H9 (cell line): ENCODE data around the gene GRIK1. TPM values are rescaled to one million over a fixed set of nuclear protein-coding genes. Genes with fewer than 3 reads are reported as not detected.

ENCODE experiments used
- DNase-seq: peaks from one replicate; pipeline ENCODE4 v3.0.0-alpha.2; 2017
- H2AFZ ChIP-seq: one replicate; pipeline ENCODE4 v1.6.1; 2013; ENCODE audit warnings: mild to moderate bottlenecking, low read length, control low read depth, moderate library complexity
- H2AK5ac ChIP-seq: 2 replicates; pipeline ENCODE4 v1.6.1; 2013; ENCODE audit warnings: low read length, control low read depth, mixed read lengths; ENCODE audit not compliant: insufficient read length
- H2BK120ac ChIP-seq: one replicate; pipeline ENCODE4 v1.6.1; 2013; ENCODE audit warnings: low read depth, mild to moderate bottlenecking, low read length, control low read depth, inconsistent platforms; ENCODE audit not compliant: poor library complexity, severe bottlenecking
- H2BK12ac ChIP-seq: 2 replicates; pipeline ENCODE4 v1.6.1; 2013; ENCODE audit warnings: low read length, control low read depth, mixed read lengths, low read depth; ENCODE audit not compliant: insufficient read length
- H2BK15ac ChIP-seq: 2 replicates; pipeline ENCODE4 v1.6.1; 2013; ENCODE audit warnings: low read depth, low read length, control low read depth
- H2BK20ac ChIP-seq: one replicate; pipeline ENCODE4 v1.6.1; 2013; ENCODE audit warnings: low read depth, mild to moderate bottlenecking, low read length, control low read depth, inconsistent platforms; ENCODE audit not compliant: poor library complexity, severe bottlenecking
- H2BK5ac ChIP-seq: 2 replicates; pipeline ENCODE4 v1.6.1; 2013; ENCODE audit warnings: low read length, control low read depth, mixed read lengths; ENCODE audit not compliant: insufficient read length
- H3K14ac ChIP-seq: 2 replicates; pipeline ENCODE4 v1.6.1; 2013; ENCODE audit warnings: low read length, control low read depth; ENCODE audit not compliant: insufficient read depth
- H3K18ac ChIP-seq: 2 replicates; pipeline ENCODE4 v1.6.1; 2013; ENCODE audit warnings: low read depth, mild to moderate bottlenecking, mixed read lengths, low read length, control low read depth; ENCODE audit not compliant: insufficient read length
- H3K23ac ChIP-seq: 2 replicates; pipeline ENCODE4 v1.6.1; 2013; ENCODE audit warnings: low read length, control low read depth, mixed read lengths, low read depth; ENCODE audit not compliant: insufficient read length
- H3K23me2 ChIP-seq: 2 replicates; pipeline ENCODE4 v1.6.1; 2013; ENCODE audit warnings: low read depth, mild to moderate bottlenecking, mixed read lengths, low read length, control low read depth; ENCODE audit not compliant: insufficient read length, poor library complexity, severe bottlenecking
- H3K27ac ChIP-seq: 2 replicates; pipeline ENCODE4 v1.5.1; 2013; ENCODE audit warnings: low read length, control low read depth, mixed read lengths, low read depth; ENCODE audit not compliant: insufficient read length
- H3K27me3 ChIP-seq: 2 replicates; pipeline ENCODE4 v1.6.1; 2013; ENCODE audit warnings: low read length, control low read depth, inconsistent platforms; ENCODE audit not compliant: insufficient read depth
- H3K4ac ChIP-seq: 2 replicates; pipeline ENCODE4 v1.6.1; 2013; ENCODE audit warnings: low read depth, mild to moderate bottlenecking, control low read depth, inconsistent platforms, low read length, moderate library complexity
- H3K4me1 ChIP-seq: 2 replicates; pipeline ENCODE4 v1.6.1; 2013; ENCODE audit warnings: low read length, control low read depth, inconsistent platforms; ENCODE audit not compliant: insufficient read depth
- H3K4me2 ChIP-seq: 2 replicates; pipeline ENCODE4 v1.6.1; 2013; ENCODE audit warnings: low read length, control low read depth, mixed read lengths; ENCODE audit not compliant: insufficient read length, insufficient read depth
- H3K56ac ChIP-seq: 2 replicates; pipeline ENCODE4 v1.6.1; 2013; ENCODE audit warnings: low read depth, mild to moderate bottlenecking, mixed read lengths, low read length, control low read depth; ENCODE audit not compliant: insufficient read length
- H3K79me1 ChIP-seq: 2 replicates; pipeline ENCODE4 v1.6.1; 2013; ENCODE audit warnings: low read depth, mild to moderate bottlenecking, moderate library complexity, low read length, control low read depth, inconsistent platforms; ENCODE audit not compliant: insufficient read depth, poor library complexity, severe bottlenecking
- H3K79me2 ChIP-seq: 2 replicates; pipeline ENCODE4 v1.6.1; 2013; ENCODE audit warnings: low read length, control low read depth, inconsistent platforms; ENCODE audit not compliant: insufficient read depth
- H3K9ac ChIP-seq: 2 replicates; pipeline ENCODE4 v1.6.1; 2013; ENCODE audit warnings: low read length, control low read depth, mixed read lengths; ENCODE audit not compliant: insufficient read length; ENCODE audit errors: extremely low read depth
- H3K9me3 ChIP-seq: one replicate; pipeline ENCODE4 v1.6.1; 2013; ENCODE audit warnings: low read depth, low read length, inconsistent platforms; ENCODE audit not compliant: control insufficient read depth
- H3T11ph ChIP-seq: one replicate; pipeline ENCODE4 v1.6.1; 2013; ENCODE audit warnings: mild to moderate bottlenecking, low read length, control low read depth, inconsistent platforms
- H4K20me1 ChIP-seq: one replicate; pipeline ENCODE4 v1.6.1; 2013; ENCODE audit not compliant: control insufficient read depth, insufficient read length, insufficient read depth
- H4K5ac ChIP-seq: 2 replicates; pipeline ENCODE4 v1.6.1; 2013; ENCODE audit warnings: low read depth, mild to moderate bottlenecking, mixed read lengths, low read length, control low read depth; ENCODE audit not compliant: insufficient read length
- H4K8ac ChIP-seq: replicated peaks from 2 replicates; pipeline ENCODE4 v1.6.1; 2013; ENCODE audit warnings: low read length, control low read depth, mixed read lengths, low read depth; ENCODE audit not compliant: insufficient read length
- H4K91ac ChIP-seq: 2 replicates; pipeline ENCODE4 v1.6.1; 2013; ENCODE audit warnings: low read depth, mild to moderate bottlenecking, moderate library complexity, mixed read lengths, low read length, control low read depth; ENCODE audit not compliant: insufficient read length
- H3K27ac Mint-ChIP-seq, 3 experiments: 2 replicates in 2 of 3; 3 replicates in 1 of 3; pipeline ENCODE4 v1.8.0; 2020 to 2021; ENCODE audit warnings: mixed read lengths in 3 of 3, mild to moderate bottlenecking in 1 of 3, moderate library complexity in 1 of 3
- H3K27me3 Mint-ChIP-seq: 2 replicates; pipeline ENCODE4 v1.8.0; 2021; ENCODE audit warnings: low read depth, mild to moderate bottlenecking, moderate library complexity, mixed read lengths
- H3K36me3 Mint-ChIP-seq, 3 experiments: 2 replicates in 2 of 3; 3 replicates in 1 of 3; pipeline ENCODE4 v1.8.0; 2020 to 2021; ENCODE audit warnings: low read depth in 3 of 3, mixed read lengths in 3 of 3; ENCODE audit not compliant: insufficient read depth in 1 of 3
- H3K4me1 Mint-ChIP-seq, 2 experiments: 2 replicates each; pipeline ENCODE4 v1.8.0; 2020; ENCODE audit warnings: mixed read lengths in 2 of 2
- H3K4me3 Mint-ChIP-seq, 2 experiments: 2 replicates in 1 of 2; 3 replicates in 1 of 2; pipeline ENCODE4 v1.8.0; 2020 to 2021; ENCODE audit warnings: mild to moderate bottlenecking in 2 of 2, mixed read lengths in 2 of 2, moderate library complexity in 1 of 2
- H3K9me3 Mint-ChIP-seq, 2 experiments: 2 replicates in 1 of 2; 3 replicates in 1 of 2; pipeline ENCODE4 v1.8.0; 2020; ENCODE audit warnings: mild to moderate bottlenecking in 2 of 2, mixed read lengths in 2 of 2, moderate library complexity in 1 of 2
- CTCF ChIP-seq: fragments of 200-600 bp; sonication (generic); conservative IDR thresholded peaks from 3 replicates; pipeline ENCODE4 v1.8.0; 2021; ENCODE audit warnings: antibody characterized with exemption, mild to moderate bottlenecking
- WGBS: extraction: QIAGEN DNeasy Blood & Tissue Kit; methylation state at CpG from one replicate; pipeline ENCODE4 v1.1.7; 2013; ENCODE audit warnings: missing lambda C conversion rate, low lambda C conversion rate, mixed read lengths; ENCODE audit not compliant: insufficient read length; ENCODE audit errors: extremely low coverage; 5-methylcytosine and 5-hydroxymethylcytosine counted together
- total RNA-seq: library from RNA; stranded (reverse); gene quantifications from 2 replicates; pipeline ENCODE4 v1.2.1, GENCODE V29; 2021

The GRIK1 gene
- total RNA-seq, 1 experiment from 2014 or later, result not detected

GRCh38 chr21:29613877-29614276 lies 325.9 kb downstream of the GRIK1 start:
- H3K9me3 Mint-ChIP-seq, result peaks cover 4 to 7% of the 10 kb centered on the region in 2 experiments; a peak in 3 of 5 replicates
- peaks cover 0 to 6% (median 5%) of the 10 kb centered on the region in 3 experiments; a peak in 4 of 7 replicates for H3K36me3 Mint-ChIP-seq
- Histone ChIP-seq H4K91ac (no peak overlapping the region), H3K23ac (no peak overlapping the region), H3K27me3 (no peaks in the 10 kb centered on the region), H2BK20ac (no peak overlapping the region), H3K18ac (no peak overlapping the region), H4K20me1 (no peaks in the 10 kb centered on the region), H4K5ac (no peak overlapping the region), H3K4me2 (no peak overlapping the region), H3K14ac (no peak overlapping the region), H2BK5ac (no peak overlapping the region), H2AK5ac (no peak overlapping the region), H3K27ac (no peak overlapping the region), H3K79me1 (no peaks in the 10 kb centered on the region), H2BK12ac (no peak overlapping the region), H3K23me2 (no peaks in the 10 kb centered on the region), H3K56ac (no peak overlapping the region), H4K8ac (no peak overlapping the region), H2BK120ac (no peak overlapping the region), H3K79me2 (no peaks in the 10 kb centered on the region), H3K4me1 (no peaks in the 10 kb centered on the region; the same call in 1 of the 2 replicates), H3K9ac (no peak overlapping the region), H2BK15ac (no peak overlapping the region), H3K4ac (no peak overlapping the region), H2AFZ (no peak overlapping the region), H3K9me3 (no peaks in the 10 kb centered on the region), H3T11ph (no peak overlapping the region)
- no peak overlapping the region for H3K4me3 Mint-ChIP-seq
- no peak for DNase-seq
- H3K27me3 Mint-ChIP-seq, result no peaks in the 10 kb centered on the region
- no peak for TF ChIP-seq CTCF
- H3K27ac Mint-ChIP-seq, result no peak overlapping the region
- WGBS, result no CpG with 5 or more reads among the region's 3 CpGs
- peaks cover 33 to 37% of the 10 kb centered on the region in 2 experiments for H3K4me1 Mint-ChIP-seq
